GM11168 (cell line): ENCODE results near the gene JMJD8.

Source experiments
- in situ Hi-C: fragments of 300-500 bp; cut with MboI; formaldehyde crosslinking; loops from one replicate; pipeline ENCODE4 v1.12.0; 2022; ENCODE audit warnings: low sequenced_read_pairs; ENCODE audit not compliant: unreplicated experiment

Gene JMJD8

GRCh38 chr16:710500-711075 lies 26.5 kb upstream of the JMJD8 start:
- in situ Hi-C loops = loop anchor here (5.0 kb wide), 1 partner anchor 77 kb away; the partner anchor contains the start of genes CHTF18 and RPUSD1

DNA sequence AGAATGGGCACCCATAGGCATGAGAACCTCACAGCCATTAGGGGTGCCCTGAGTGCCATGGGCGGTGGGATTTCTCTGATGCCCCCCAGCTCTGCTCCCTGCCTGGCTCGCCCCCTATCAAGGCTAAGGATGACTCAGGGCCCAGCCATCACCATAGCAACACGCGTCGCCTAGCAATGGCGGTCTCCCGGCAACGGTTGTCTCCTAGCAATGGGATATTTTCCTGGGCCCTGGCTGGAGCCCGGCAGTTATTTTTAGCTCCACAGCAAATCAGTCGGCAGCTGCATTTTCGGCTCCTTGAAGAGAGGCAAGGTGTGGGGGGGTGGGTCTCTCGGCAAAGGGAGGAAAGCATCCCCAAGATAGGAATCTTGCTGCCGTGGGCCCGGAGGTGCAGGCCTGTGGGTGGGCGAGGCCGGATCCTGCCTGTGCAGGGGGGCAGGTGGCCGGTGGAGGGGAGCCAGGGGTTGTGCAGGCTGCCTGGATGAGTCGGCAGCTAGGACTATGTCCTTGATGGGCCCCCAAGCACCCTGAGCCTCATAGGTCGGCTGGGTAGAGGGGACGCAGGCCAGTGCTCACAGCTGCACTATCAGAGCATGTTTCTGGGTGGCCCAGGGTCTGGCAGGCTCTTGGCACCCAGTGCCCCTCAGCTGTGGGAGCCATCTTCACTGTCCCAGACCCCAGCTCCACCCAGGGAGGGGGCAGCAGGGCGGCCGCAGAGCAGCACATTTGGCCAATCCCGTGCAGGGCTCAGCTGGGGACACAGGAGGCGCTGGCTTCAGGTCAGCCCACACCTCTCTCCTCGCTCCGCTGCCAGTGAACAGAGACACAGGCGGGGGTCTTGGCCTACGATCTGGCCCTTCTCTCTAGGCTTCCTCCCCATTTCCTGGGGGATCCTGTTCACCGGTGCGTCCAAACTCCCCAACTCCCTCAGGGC lies 25.7 kb upstream of the JMJD8 start:
- in situ Hi-C loops = loop anchor here (5.0 kb wide), 1 partner anchor 77 kb away; the partner anchor contains the start of genes CHTF18 and RPUSD1

DNA sequence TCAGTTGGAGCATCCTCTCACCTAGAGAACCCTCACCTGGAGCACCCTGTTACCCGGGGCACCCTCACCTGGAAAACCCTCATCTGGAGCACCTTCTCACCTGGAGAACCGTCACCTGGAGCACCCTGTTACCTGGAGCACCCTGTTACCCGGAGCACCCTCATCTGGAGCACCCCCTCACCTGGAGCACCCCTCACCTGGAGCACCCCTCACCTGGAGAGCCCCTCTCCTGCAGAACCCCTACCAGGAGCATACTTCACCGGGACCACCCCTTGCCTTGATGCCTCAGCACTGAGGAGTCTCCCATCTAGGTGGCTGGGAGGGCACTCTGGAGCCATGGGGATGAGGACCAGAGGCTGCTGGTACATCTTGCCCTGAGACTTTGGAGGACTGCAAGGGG lies 24.8 kb upstream of the JMJD8 start:
- in situ Hi-C loops = no loop called here

DNA sequence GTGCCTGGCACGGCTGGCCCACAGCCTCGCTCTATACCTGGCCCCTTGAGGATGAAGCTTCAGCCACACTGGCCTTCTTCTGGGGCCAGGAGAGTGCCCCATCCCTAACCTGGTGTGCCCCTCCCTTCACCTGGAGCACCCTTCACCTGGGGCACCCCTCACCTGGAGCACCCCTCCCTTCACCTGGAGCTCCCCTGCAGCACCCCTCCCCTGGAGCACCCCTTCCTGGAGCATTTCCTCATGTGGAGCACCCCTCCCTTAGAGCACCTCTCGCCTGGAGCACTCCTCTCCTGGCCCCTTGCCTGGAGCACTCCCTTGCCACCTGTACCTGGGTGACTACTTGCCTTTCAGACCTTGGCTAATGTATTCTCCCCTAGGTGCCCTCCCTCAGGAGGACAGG lies 23.9 kb upstream of the JMJD8 start:
- in situ Hi-C loops = no loop called here

- in situ Hi-C loops = no loop called here
These were observed 23.0 kb upstream of the JMJD8 start for GRCh38 chr16:707062-707538.

DNA sequence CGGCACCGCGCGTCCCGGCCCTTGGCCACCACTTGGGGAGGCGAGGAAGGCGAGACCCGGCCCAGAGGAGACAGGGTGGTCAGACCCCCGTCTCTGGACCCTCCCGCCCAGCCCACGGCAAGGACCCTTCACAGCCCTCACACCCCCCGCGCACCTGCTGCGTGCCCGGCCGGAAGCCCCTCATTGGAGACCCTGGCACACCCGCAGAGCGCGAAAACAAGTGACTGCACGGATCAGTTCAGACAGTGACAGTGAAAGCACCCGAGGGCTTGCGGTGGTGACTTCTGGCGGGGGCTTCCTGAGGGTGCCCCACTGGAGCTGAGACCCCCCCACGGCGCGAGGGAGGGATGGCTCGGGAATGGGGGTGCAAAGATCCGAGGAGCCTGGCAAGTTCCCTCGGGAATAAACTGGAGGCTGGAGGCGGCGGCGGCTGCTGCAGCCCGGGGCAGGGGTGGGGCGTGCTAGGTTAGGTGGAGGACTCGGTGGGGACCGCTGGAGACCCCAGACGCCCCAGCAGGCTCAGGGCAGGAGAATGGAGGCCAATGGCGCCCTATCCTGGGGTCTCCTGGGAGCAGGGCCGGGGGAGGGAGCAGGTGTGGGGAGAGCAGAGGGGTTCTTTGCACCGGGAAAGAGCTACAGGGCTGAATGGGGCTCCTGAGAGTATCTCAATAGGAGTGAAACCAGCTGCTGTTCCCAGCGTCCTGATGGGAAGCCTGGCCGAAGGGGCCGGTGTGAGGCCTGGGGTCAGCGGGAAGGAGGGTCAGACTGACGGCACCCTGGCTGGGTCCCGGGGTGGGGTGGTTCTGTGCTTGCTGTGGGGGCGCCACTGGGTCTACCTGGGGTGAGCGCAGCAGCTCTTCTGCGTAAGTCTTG lies 22.3 kb upstream of the JMJD8 start:
- in situ Hi-C loops = no loop called here

DNA sequence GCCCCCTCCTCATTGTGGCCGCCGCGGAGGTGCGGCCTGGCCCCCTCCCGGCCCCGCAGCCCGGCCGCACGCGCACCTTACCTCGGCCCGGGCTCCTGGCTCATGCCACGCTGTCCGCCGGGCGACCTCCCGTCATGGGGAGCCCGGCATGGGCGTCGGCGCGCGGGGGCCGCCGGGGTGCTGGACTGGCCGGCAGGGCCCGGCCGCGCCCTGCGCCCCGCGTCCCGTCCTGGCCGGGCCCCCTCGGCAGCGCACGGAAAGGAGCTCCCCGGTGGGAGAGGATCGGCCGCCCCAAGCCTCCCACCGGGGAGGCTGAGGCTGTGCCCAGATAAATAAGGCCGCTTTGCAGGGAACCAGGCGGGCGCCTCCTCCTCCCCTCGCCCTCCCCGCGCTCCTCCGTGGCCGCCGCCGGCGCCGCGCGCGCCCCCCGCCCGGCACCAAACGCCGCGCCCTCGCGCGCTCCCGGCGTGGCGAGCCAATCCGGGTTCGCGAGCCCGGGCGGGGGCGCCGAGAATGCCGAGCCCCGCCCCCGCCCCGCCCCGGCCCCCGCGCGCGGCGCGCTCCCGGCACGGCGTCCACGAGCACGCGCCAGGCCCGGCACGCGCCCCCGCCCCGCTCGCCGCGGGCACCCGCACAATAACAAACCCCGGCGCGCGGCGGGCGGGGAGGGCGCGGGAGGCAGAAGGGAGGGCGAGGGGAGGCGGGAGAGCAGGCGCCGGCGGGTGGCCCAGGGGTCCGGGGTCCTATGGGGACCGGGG lies 21.5 kb upstream of the JMJD8 start, which contains the start of gene FBXL16:
Gene FBXL16, minus strand, starts transcription at position 371 of the 758 bp plus-strand sequence. CDS start 8,396 bp downstream, outside the sequence.
- in situ Hi-C loops = no loop called here

GRCh38 chr16:704552-705380 lies 20.6 kb upstream of the JMJD8 start:
- in situ Hi-C loops = no loop called here

DNA sequence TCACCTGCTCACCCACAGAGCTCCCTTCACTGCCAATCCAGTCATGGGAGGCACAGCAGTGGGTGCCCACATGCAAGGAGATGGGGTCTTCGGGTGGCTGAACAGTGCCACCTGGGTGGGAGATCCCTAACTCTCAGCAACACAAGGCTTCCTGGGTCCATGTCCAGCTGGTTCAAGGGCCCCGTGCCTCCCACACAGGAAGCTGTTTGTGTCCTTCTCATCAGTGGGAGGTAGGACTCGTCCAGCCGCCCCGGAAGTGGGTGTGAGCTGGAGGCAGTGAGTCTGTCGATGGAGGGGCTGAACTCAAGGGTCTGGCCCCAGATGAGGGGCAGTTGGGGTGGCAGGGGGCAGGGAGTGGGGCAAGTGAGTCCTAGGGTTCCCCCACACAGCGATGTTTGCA lies 19.9 kb upstream of the JMJD8 start:
- in situ Hi-C loops = no loop called here

- in situ Hi-C loops = no loop called here
These were observed 19.3 kb upstream of the JMJD8 start for GRCh38 chr16:703406-703805.

DNA sequence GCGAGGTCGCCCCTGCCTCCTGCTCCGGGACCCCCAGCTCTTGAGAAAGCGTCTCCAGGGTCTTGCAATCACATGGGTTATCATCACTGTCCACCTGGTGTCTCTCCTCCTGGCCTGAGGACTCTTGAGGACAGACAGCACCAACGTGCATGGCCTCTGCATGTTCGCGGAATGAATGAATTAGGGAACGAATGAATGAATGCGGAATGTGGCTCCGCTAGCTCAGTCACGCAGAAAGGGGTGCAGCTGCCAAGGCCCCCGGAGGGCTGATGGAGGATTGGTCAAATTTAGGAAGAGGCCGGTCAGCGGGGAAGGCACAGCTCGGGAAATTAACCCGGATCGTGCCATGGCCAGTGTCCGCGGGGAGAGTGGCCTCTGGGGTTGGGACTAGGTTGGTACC lies 18.2 kb upstream of the JMJD8 start:
- in situ Hi-C loops = no loop called here

DNA sequence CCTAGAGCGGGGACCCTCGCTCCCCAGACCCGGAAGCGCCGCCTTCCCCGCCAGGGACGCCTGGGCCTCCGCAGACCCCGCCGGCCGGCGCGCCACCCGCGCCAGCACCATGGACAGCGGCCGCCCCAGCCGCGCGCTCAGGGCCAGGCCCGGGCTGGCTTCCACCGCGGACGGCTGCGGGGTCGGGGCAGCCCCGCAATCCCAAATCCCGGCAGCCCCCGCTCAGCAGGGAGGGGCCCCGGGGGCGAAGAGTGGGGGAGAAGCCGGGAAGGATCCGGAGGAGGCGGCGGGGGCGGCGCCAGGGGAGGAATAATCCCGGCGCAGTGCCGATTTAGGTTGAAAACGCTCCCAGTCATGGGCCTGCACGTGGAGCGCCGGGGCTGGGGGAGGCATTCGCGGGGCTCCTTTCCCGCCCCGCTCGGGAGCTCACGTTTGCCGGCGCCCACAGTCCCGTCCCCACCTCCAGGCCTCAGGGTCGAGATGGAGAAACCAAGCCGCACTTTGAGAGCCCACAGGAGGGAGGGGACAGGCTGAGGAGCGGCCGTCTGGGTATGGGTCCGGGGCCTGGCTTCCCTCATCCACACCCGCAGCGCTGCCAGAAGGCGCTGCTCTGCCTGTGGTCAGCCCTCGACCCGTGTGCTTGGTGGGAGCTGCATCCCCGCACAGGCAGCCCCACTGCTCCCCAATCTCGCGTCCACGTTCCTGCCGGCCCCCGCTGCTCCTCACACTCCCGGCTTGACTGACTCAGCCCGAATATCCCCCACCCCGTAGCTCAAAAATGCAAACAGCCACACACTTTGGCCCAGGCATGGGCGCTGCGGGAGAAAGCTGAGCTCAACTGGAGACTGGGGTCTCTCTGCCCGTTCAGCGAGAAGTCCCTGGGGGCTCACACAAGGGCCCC lies 16.8 kb upstream of the JMJD8 start:
- in situ Hi-C loops = no loop called here

- in situ Hi-C loops = no loop called here
These were observed 15.0 kb upstream of the JMJD8 start for GRCh38 chr16:698911-699671.

GRCh38 chr16:695355-696089 lies 11.4 kb upstream of the JMJD8 start:
- in situ Hi-C loops = no loop called here

GRCh38 chr16:694863-695354 lies 10.8 kb upstream of the JMJD8 start:
- in situ Hi-C loops = no loop called here

DNA sequence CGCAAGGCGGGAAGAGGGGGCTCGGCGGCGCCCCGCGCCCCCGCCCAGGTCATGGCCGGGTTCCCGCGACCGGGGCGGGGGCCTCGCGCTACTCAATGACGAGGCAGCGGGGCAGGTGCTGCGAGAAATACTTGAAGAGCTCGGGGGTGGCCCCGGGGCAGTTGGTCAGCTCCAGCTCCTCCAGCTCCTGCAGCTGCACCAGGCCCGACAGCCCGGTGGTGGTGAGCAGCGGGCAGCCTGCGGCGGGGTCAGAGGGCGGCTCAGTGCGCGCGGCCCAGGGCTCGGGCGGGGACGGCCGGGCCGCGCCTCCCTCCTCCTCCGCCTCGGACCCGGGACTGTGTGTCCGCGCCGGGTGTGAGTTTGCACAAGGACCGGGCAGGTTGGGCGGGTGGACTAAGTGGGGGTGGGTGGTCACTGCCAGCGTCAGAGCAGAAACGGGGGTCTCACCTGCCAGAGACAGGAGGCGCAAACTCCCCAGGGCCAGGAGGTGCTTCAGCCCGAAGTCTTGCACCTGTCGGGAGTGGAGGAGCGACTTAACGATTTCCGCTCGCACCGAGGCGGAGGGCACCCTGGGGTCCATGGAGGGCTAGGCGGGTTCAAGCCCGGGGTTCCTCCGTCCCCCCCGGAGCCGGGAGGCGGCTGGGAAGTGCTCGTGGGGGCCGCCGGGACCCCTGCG lies 10.2 kb upstream of the JMJD8 start:
- in situ Hi-C loops = no loop called here
